ENCODE results near the gene AK4.
"Not testable (repeated sequence)": the region's sequence is repeated elsewhere in the genome, so short reads cannot be mapped to it uniquely, and the experiment has no call there.

Gene AK4

GRCh38 chr1:65138524-65138923 is 9.5 kb upstream of the AK4 start:
- H3K9me2 ChIP-seq (replicated peaks; ENCODE audit: control insufficient read depth, low read length), result no peaks in the 10 kb centered on the region
- no peaks in the 10 kb centered on the region for H3K4me1 ChIP-seq (ENCODE audit: control insufficient read depth, low read length)
- no peaks in the 10 kb centered on the region for H3F3A ChIP-seq (ENCODE audit: control insufficient read depth, insufficient read depth)
- H3K9me3 ChIP-seq (ENCODE audit: control insufficient read depth, insufficient read depth, low read length), result no peaks in the 10 kb centered on the region
- H3K4me2 ChIP-seq (ENCODE audit: low read length), result no peak overlapping the region
- TF ChIP-seq EZH2phosphoT487 (IDR thresholded peaks at IDR 0.05; ENCODE audit: borderline replicate concordance, low read length), result no peak
- TF ChIP-seq CTCF (IDR thresholded peaks at IDR 0.05; ENCODE audit: low read depth, low read length, poor library complexity, severe bottlenecking), result no peak
- no peaks in the 10 kb centered on the region for H3K36me3 ChIP-seq (ENCODE audit: control insufficient read depth, low read length)
- no peaks in the 10 kb centered on the region for H3K79me2 ChIP-seq (ENCODE audit: control insufficient read depth, low read length)
- no peaks in the 10 kb centered on the region for H4K20me1 ChIP-seq (ENCODE audit: control insufficient read depth, insufficient read depth, low read depth, low read length)
- H3K27me3 ChIP-seq (ENCODE audit: control insufficient read depth, low read length), result peaks cover 5% of the 10 kb centered on the region; the same call in 1 of the 2 replicates
- no peak overlapping the region for H3K4me3 ChIP-seq (ENCODE audit: low read length)
- H3K27ac ChIP-seq (ENCODE audit: low read depth, low read length), result no peak overlapping the region

GRCh38 chr1:65139793-65140192 is 8.2 kb upstream of the AK4 start:
- H3K9me3 ChIP-seq (ENCODE audit: control insufficient read depth, insufficient read depth, low read length), result not testable (repeated sequence)

GRCh38 chr1:65141394-65141793 is 6.6 kb upstream of the AK4 start:
- Histone ChIP-seq H3K27me3 (ENCODE audit: control insufficient read depth, low read length) (peaks cover 13% of the 10 kb centered on the region), H4K20me1 (ENCODE audit: control insufficient read depth, insufficient read depth, low read depth, low read length) (no peaks in the 10 kb centered on the region)
- TF ChIP-seq CTCF (IDR thresholded peaks at IDR 0.05; ENCODE audit: low read depth, low read length, poor library complexity, severe bottlenecking), result no peak
- no peak for TF ChIP-seq EZH2phosphoT487 (IDR thresholded peaks at IDR 0.05; ENCODE audit: borderline replicate concordance, low read length)

More at GRCh38 chr1:65139793-65140192, 8.2 kb upstream of the AK4 start:
- not testable (repeated sequence) for H3K27ac ChIP-seq (ENCODE audit: low read depth, low read length); H3K27me3 ChIP-seq (ENCODE audit: control insufficient read depth, low read length); H3K4me1 ChIP-seq (ENCODE audit: control insufficient read depth, low read length); H3K4me2 ChIP-seq (ENCODE audit: low read length); H3K9me2 ChIP-seq (replicated peaks; ENCODE audit: control insufficient read depth, low read length); H3F3A ChIP-seq (ENCODE audit: control insufficient read depth, insufficient read depth); H3K36me3 ChIP-seq (ENCODE audit: control insufficient read depth, low read length); H4K20me1 ChIP-seq (ENCODE audit: control insufficient read depth, insufficient read depth, low read depth, low read length); H3K4me3 ChIP-seq (ENCODE audit: low read length); H3K79me2 ChIP-seq (ENCODE audit: control insufficient read depth, low read length)

GRCh38 chr1:65141918-65142317 is 6.1 kb upstream of the AK4 start:
- Histone ChIP-seq H3K27me3 (ENCODE audit: control insufficient read depth, low read length) (peaks cover 18% of the 10 kb centered on the region), H3K36me3 (ENCODE audit: control insufficient read depth, low read length) (no peaks in the 10 kb centered on the region), H4K20me1 (ENCODE audit: control insufficient read depth, insufficient read depth, low read depth, low read length) (no peaks in the 10 kb centered on the region), H3K9me2 (replicated peaks; ENCODE audit: control insufficient read depth, low read length) (no peaks in the 10 kb centered on the region), H3K4me3 (ENCODE audit: low read length) (no peak overlapping the region), H3F3A (ENCODE audit: control insufficient read depth, insufficient read depth) (no peaks in the 10 kb centered on the region), H3K79me2 (ENCODE audit: control insufficient read depth, low read length) (no peaks in the 10 kb centered on the region), H3K9me3 (ENCODE audit: control insufficient read depth, insufficient read depth, low read length) (no peaks in the 10 kb centered on the region), H3K27ac (ENCODE audit: low read depth, low read length) (no peak overlapping the region), H3K4me1 (ENCODE audit: control insufficient read depth, low read length) (peaks cover under 1% of the 10 kb centered on the region; the same call in 1 of the 2 replicates), H3K4me2 (ENCODE audit: low read length) (no peak overlapping the region)
- TF ChIP-seq CTCF (IDR thresholded peaks at IDR 0.05; ENCODE audit: low read depth, low read length, poor library complexity, severe bottlenecking) (no peak), EZH2phosphoT487 (IDR thresholded peaks at IDR 0.05; ENCODE audit: borderline replicate concordance, low read length) (no peak)

More at GRCh38 chr1:65141394-65141793, 6.6 kb upstream of the AK4 start:
- Histone ChIP-seq H3K36me3 (ENCODE audit: control insufficient read depth, low read length) (no peaks in the 10 kb centered on the region), H3K4me1 (ENCODE audit: control insufficient read depth, low read length) (no peaks in the 10 kb centered on the region), H3K4me3 (ENCODE audit: low read length) (no peak overlapping the region), H3K9me3 (ENCODE audit: control insufficient read depth, insufficient read depth, low read length) (no peaks in the 10 kb centered on the region), H3F3A (ENCODE audit: control insufficient read depth, insufficient read depth) (no peaks in the 10 kb centered on the region), H3K4me2 (ENCODE audit: low read length) (no peak overlapping the region), H3K9me2 (replicated peaks; ENCODE audit: control insufficient read depth, low read length) (no peaks in the 10 kb centered on the region), H3K79me2 (ENCODE audit: control insufficient read depth, low read length) (no peaks in the 10 kb centered on the region), H3K27ac (ENCODE audit: low read depth, low read length) (no peak overlapping the region)

GRCh38 chr1:65143112-65143658 is 4.8 kb upstream of the AK4 start:
- H3F3A ChIP-seq (ENCODE audit: control insufficient read depth, insufficient read depth); H3K4me2 ChIP-seq (ENCODE audit: low read length); H3K9me2 ChIP-seq (replicated peaks; ENCODE audit: control insufficient read depth, low read length); H3K27ac ChIP-seq (ENCODE audit: low read depth, low read length); H3K4me3 ChIP-seq (ENCODE audit: low read length); H4K20me1 ChIP-seq (ENCODE audit: control insufficient read depth, insufficient read depth, low read depth, low read length); H3K36me3 ChIP-seq (ENCODE audit: control insufficient read depth, low read length); H3K79me2 ChIP-seq (ENCODE audit: control insufficient read depth, low read length); H3K4me1 ChIP-seq (ENCODE audit: control insufficient read depth, low read length); H3K9me3 ChIP-seq (ENCODE audit: control insufficient read depth, insufficient read depth, low read length): not testable (repeated sequence)
- peaks cover 28% of the 10 kb centered on the region for H3K27me3 ChIP-seq (ENCODE audit: control insufficient read depth, low read length)

Measured in DOHH2 (cell line).